GM12873 (cell line): Measurements from ENCODE around the gene TPRX2.
A peak's percentile ranks its signal among the peaks of the same experiment; 100 is the strongest.
"Not testable (repeated sequence)": the region's sequence is repeated elsewhere in the genome, so short reads cannot be mapped to it uniquely, and the experiment has no call there.

Source experiments
- TF ChIP-seq, protein P1 (sequence below): IDR thresholded peaks from 2 replicates; pipeline ENCODE4 v1.5.1; 2012; ENCODE audit warnings: low read depth, mild to moderate bottlenecking, moderate library complexity, low read length, control low read depth; ENCODE audit not compliant: insufficient read depth; ENCODE audit errors: missing control alignments

TPRX2 gene, protein sequence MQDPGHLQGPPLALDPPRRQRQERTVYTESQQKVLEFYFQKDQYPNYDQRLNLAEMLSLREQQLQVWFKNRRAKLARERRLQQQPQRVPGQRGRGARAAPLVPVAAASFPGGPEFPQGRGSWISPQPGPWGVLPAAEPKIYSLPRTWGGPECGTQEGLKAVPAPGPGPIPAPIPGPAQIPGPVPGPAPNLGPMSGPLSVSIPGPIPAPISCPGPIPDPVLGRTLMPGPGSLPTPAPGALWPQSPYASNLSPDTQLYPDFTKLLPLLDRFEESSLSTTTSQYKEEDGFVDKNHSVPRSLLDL

GRCh38 chr19:47858646-47859285 lies at the start of gene TPRX2:
TPRX2 (plus strand) TSS chr19:47859235; CDS start chr19:47859247, 12 bp downstream.
- TF ChIP-seq, protein P1, sequence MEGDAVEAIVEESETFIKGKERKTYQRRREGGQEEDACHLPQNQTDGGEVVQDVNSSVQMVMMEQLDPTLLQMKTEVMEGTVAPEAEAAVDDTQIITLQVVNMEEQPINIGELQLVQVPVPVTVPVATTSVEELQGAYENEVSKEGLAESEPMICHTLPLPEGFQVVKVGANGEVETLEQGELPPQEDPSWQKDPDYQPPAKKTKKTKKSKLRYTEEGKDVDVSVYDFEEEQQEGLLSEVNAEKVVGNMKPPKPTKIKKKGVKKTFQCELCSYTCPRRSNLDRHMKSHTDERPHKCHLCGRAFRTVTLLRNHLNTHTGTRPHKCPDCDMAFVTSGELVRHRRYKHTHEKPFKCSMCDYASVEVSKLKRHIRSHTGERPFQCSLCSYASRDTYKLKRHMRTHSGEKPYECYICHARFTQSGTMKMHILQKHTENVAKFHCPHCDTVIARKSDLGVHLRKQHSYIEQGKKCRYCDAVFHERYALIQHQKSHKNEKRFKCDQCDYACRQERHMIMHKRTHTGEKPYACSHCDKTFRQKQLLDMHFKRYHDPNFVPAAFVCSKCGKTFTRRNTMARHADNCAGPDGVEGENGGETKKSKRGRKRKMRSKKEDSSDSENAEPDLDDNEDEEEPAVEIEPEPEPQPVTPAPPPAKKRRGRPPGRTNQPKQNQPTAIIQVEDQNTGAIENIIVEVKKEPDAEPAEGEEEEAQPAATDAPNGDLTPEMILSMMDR = not testable (repeated sequence)

DNA sequence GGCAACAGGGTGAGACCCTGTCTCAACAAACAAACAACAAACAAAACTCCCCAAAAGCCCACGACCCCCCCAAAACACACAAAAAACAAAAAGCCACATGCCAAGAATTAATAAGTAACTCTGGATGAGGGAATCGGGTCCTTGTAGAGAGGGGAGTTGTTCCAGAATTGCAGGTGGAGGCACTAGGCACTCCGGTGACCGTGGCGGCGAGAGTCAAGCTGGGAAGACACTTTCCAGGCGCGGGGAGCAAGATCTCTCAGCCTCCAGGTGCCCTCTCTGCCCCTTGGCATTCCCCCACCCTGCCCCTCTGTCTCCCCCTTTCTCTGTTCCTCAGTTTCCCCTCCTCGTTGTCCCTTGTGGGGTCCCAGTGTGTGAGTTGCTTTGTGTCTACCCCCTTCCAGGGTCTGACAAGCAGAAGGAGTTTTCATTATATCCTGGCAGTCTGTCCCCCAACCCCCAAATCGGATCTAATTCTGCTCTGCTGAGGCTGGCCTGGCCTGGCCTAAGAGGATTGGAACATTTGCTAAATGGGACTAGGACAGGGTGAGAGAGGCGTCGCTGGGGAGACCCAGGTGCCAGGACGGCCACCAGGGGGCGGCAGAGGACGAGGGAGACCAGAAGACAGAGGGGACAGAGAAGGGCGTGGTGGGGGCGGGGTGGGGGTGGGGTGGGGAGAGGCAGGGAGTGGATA lies 45.6 kb upstream of the TPRX2 start:
- TF ChIP-seq, protein P1 = peak; percentile 75

GRCh38 chr19:47813995-47814328 lies 45.1 kb upstream of the TPRX2 start:
- TF ChIP-seq, protein P1 = no peak

DNA sequence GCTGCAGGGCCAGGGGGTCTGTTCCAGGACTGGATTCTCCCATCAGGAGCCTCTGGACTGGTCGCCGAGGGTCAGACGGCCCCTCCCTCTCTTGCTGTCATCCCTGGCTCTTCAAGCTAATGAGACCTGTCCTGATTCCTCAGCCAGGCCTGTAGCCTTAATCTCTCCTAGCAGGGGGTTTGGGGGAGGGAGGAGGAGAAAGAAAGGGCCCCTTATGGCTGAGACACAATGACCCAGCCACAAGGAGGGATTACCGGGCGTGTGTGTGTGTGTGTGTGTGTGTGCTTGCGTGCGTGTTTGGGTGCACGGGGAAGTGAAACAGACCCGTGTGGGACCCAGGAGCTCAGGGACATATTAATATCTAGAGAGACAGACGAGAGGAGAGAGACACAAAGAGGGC lies 39.2 kb upstream of the TPRX2 start:
- TF ChIP-seq, protein P1 = no peak

- TF ChIP-seq, protein P1 = no peak
These were observed 38.6 kb upstream of the TPRX2 start for GRCh38 chr19:47820410-47820809.

DNA sequence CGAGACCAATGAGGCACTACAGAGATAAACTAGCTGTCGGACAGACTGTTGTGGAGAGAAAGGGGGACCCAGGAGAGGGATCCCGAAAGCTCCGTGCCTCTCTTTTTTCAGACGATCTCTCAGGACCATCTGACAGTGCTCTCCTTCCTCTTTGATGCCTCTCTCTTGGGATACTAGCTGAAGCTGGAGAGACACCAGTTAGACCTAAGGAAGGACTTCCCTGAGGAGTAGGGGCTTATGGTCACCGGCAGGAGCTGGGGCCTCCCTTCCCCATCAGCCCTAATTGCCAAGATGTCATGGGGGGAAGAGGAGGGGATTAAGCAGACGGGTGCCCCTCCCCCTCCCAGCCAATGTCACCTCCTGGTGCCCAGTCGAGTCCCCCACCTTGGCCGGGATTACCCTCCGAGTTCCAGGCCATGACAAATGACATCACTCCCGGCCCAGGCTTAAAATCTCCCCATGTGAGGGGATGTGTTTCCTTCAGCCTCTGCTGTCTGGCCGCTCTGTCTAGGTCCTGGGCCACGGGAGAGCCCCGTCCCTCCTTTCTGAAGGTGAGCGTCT lies 37.5 kb upstream of the TPRX2 start, which contains the start of gene CRX:
TSS of gene CRX (plus strand) at position 478 of the 561 bp plus-strand sequence. CDS start 12,507 bp downstream, outside the sequence.
- TF ChIP-seq, protein P1 = no peak

GRCh38 chr19:47824396-47824795 lies 34.6 kb upstream of the TPRX2 start:
- TF ChIP-seq, protein P1 = peak; percentile 4
